ENCODE data around the gene DCLK3.
A peak's percentile ranks its signal among the peaks of the same experiment; 100 is the strongest.

The DCLK3 gene, protein sequence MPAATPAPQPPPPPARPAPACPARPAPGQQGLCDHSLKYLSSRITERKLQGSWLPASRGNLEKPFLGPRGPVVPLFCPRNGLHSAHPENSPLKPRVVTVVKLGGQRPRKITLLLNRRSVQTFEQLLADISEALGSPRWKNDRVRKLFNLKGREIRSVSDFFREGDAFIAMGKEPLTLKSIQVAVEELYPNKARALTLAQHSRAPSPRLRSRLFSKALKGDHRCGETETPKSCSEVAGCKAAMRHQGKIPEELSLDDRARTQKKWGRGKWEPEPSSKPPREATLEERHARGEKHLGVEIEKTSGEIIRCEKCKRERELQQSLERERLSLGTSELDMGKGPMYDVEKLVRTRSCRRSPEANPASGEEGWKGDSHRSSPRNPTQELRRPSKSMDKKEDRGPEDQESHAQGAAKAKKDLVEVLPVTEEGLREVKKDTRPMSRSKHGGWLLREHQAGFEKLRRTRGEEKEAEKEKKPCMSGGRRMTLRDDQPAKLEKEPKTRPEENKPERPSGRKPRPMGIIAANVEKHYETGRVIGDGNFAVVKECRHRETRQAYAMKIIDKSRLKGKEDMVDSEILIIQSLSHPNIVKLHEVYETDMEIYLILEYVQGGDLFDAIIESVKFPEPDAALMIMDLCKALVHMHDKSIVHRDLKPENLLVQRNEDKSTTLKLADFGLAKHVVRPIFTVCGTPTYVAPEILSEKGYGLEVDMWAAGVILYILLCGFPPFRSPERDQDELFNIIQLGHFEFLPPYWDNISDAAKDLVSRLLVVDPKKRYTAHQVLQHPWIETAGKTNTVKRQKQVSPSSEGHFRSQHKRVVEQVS

DNA sequence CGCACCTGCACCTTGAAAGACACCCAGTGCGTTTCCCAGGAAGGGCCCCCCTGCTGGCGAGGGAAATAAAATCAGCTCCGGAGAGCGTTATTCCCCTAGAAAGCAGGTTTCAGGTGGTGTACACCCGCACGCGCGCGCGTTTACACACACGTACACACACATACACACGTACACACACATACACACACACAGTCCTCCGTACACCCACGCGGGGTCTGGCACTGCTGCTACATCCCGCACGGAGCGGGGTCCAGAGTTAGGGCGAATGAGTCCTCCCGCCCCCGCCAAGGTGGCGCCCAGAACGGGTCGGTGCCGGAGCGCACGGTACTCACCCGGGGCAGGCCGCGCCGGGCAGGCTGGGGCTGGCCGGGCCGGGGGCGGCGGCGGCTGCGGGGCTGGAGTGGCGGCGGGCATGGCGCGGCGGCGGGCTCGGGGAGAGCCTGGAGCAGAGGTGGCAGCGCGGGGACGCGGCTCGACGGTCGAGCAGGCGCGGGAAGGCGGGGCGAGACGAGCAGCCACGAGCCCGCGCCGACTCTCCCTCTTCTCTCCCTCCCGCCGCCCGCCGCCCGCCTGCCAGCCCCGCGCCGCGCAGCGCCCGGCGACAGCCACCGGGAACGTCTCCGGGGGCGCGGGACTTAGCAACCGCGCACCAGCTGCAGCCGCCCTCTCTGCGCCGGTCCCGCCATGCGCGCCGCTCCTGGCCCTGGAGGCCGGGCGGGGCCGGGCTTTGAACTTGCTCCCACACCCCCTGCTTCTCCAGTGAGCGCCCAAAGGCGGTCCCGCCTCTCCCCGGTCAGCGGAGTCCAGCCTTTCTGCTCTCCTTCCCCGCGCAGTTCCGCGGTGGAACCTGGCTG, at the start of gene DCLK3:
TSS of gene DCLK3 (minus strand) at position 704 of the 854 bp plus-strand sequence. CDS start at position 414, 290 bp downstream.
- TF ChIP-seq, protein P1, sequence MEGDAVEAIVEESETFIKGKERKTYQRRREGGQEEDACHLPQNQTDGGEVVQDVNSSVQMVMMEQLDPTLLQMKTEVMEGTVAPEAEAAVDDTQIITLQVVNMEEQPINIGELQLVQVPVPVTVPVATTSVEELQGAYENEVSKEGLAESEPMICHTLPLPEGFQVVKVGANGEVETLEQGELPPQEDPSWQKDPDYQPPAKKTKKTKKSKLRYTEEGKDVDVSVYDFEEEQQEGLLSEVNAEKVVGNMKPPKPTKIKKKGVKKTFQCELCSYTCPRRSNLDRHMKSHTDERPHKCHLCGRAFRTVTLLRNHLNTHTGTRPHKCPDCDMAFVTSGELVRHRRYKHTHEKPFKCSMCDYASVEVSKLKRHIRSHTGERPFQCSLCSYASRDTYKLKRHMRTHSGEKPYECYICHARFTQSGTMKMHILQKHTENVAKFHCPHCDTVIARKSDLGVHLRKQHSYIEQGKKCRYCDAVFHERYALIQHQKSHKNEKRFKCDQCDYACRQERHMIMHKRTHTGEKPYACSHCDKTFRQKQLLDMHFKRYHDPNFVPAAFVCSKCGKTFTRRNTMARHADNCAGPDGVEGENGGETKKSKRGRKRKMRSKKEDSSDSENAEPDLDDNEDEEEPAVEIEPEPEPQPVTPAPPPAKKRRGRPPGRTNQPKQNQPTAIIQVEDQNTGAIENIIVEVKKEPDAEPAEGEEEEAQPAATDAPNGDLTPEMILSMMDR (conservative IDR thresholded peaks at IDR 0.05; ENCODE audit: low read depth): no peak
- ChIA-PET CTCF (interaction anchor here (0.6 kb wide), 1 partner anchor 202 kb away, joined by 3 read pairs; no protein-coding TSS in a partner anchor), POLR2A (ENCODE audit: low non-redundant PET) (no interaction called here)
- no peak within 1 kb of the TSS for H3K27ac ChIP-seq
- no peak for DNase-seq (ENCODE audit: low spot score)

DNA sequence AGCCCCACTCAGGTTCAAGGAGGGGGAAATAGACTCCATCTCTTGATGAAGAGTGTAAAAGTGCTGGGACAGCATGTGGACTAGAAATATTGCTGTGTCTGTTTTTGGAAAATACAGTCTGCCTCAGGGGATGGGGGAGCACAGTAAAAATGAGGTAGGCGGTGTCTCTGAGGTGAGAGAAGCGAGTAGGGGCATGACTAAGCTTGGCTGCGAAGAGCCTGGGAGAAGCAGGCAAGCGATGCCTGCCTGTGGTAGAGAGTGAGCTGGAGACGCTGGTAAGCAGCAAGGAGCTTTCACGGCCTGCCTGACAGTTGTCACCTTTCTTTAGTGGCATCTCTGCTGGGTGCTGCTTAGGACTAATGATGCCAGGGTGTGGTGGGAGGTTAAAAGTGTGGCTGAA, 49.0 kb upstream of the DCLK3 start:
- CTCF ChIA-PET: interaction anchor here (0.6 to 1.1 kb wide), 2 partner anchors 19 to 55 kb away, joined by 3 read pairs; no protein-coding TSS in a partner anchor
- peak; percentile 41 for DNase-seq (ENCODE audit: low spot score)
- TF ChIP-seq, protein P1 (conservative IDR thresholded peaks at IDR 0.05; ENCODE audit: low read depth): no peak
- POLR2A ChIA-PET (ENCODE audit: low non-redundant PET): no interaction called here
- no peak overlapping the region for H3K27ac ChIP-seq

DNA sequence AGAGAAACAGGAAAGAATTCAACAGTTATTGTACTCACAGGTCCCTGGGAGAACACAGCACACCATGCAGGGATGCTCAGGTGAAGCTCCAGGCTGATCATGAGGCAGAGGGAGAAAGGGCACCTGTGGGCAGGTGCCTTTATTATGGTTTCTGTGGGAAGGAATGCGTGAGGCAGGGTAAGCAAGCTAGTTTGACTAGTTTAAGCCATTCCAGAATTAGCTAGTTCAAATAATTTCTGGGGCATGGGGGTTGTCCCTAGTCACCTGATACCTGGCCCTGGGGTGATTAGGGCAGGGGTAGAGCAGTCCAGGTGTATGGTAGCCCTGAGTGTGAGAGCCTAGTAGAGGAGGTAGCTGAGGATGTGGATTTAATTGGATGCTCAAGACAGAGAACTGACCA, 47.9 kb upstream of the DCLK3 start:
- POLR2A ChIA-PET (ENCODE audit: low non-redundant PET): no interaction called here
- DNase-seq (ENCODE audit: low spot score): no peak
- H3K27ac ChIP-seq: no peak overlapping the region
- CTCF ChIA-PET: interaction anchor here (1.1 kb wide), 1 partner anchor 56 kb away, joined by 3 read pairs; no protein-coding TSS in a partner anchor
- TF ChIP-seq, protein P1 (conservative IDR thresholded peaks at IDR 0.05; ENCODE audit: low read depth): no peak

DNA sequence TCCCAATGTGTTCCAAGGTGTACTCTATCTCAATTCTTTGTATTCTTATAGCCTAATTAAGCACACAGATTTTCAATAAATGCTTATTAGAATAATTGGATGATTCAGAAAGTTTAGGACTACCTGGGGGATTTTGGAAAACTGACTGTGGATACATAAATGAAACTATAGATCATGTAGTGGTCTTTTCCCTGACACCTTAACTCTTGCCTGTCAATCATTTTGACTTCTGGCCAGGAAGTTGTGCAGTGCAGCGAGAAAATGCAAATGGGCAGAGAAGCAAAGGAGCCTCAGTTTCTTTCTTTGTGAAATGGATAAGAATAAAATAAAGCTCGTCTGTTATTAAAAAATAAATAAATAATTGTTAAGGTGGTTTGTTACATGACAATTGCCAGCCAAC, 47.4 kb upstream of the DCLK3 start:
- CTCF ChIA-PET: no interaction called here
- TF ChIP-seq, protein P1 (conservative IDR thresholded peaks at IDR 0.05; ENCODE audit: low read depth): no peak
- POLR2A ChIA-PET (ENCODE audit: low non-redundant PET): no interaction called here
- no peak overlapping the region for H3K27ac ChIP-seq
- no peak for DNase-seq (ENCODE audit: low spot score)

DNA sequence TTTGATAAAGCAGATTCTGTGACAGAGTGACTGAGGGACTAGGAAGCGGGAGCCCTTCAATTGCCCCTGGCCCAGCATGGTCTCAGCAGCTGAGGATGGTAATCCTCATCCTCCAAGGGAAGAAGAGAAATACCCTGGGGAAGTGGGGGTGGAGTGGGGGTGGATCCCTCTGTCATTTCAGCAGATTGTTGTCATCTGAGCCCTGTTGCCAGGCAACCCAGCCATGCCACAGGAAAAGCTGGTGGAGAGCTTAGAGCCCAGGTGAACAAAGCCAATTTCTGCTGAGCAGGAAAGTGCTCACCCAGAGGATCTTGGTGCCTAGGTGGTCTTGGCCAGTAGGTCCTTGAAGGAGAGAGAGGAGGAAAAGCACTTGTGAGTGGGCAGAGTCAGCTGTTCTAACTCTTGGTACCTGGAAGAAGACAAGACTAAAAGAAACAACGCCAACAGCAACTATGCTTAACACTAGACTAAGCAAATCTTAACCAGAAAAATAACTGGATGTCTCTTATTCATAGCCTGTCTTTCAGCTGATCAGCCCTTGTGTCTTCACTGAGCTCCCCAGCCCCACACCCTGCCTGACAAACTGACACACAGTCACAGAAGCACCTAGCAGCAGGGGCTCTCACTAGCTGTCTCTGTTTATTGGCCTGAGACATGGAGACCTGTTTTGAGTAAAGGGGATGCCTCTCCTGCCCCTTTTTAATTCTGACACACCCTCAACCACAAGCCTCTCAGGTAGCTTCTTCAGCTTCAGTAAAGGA, 40.1 kb upstream of the DCLK3 start:
- no peak overlapping the region for H3K27ac ChIP-seq
- CTCF ChIA-PET: no interaction called here
- no peak for DNase-seq (ENCODE audit: low spot score)
- TF ChIP-seq, protein P1 (conservative IDR thresholded peaks at IDR 0.05; ENCODE audit: low read depth): no peak
- POLR2A ChIA-PET (ENCODE audit: low non-redundant PET): no interaction called here

Measured in RWPE1 (cell line).